HFFc6 (cell line): ENCODE data around the gene HOXA2. TPM values are rescaled to one million over a fixed set of nuclear protein-coding genes. Genes with fewer than 3 reads are reported as not detected.

Experiments
- DNase-seq: peaks from one replicate; pipeline ENCODE4 v3.0.0-alpha.2; 2018
- H3K27ac Mint-ChIP-seq: 2 replicates; pipeline ENCODE4 v1.8.0; 2020; ENCODE audit warnings: mild to moderate bottlenecking, mixed read lengths
- H3K27me3 Mint-ChIP-seq: 2 replicates; pipeline ENCODE4 v1.8.0; 2021; ENCODE audit warnings: mild to moderate bottlenecking, moderate library complexity, mixed read lengths; ENCODE audit not compliant: insufficient read depth
- H3K36me3 Mint-ChIP-seq: 2 replicates; pipeline ENCODE4 v1.8.0; 2021; ENCODE audit warnings: low read depth, mixed read lengths
- H3K4me1 Mint-ChIP-seq: 2 replicates; pipeline ENCODE4 v1.8.0; 2020; ENCODE audit warnings: low read depth, mixed read lengths
- H3K4me3 Mint-ChIP-seq: 2 replicates; pipeline ENCODE4 v1.8.0; 2020; ENCODE audit warnings: mild to moderate bottlenecking, moderate library complexity, mixed read lengths
- H3K9me3 Mint-ChIP-seq: 2 replicates; pipeline ENCODE4 v1.8.0; 2020; ENCODE audit warnings: mild to moderate bottlenecking, mixed read lengths
- CTCF ChIP-seq: fragments of 200-600 bp; sonication (generic); IDR thresholded peaks from 2 replicates; pipeline ENCODE4 v1.5.0; 2021; ENCODE audit warnings: antibody characterized with exemption, mild to moderate bottlenecking
- total RNA-seq, 6 experiments: library from RNA; stranded (reverse); fragmentation: NEBNext Ultra II Directional; extraction: Animal tissue kit (Norgen Biotek cat#: 25700); gene quantifications; 2 replicates in 1 of 6; 3 replicates in 5 of 6; pipeline ENCODE4 v1.2.3, GENCODE V29; 2021

Gene HOXA2
- total RNA-seq, 6 experiments from 2014 or later: 0.10 to 0.17 (median 0.14) TPM; not detected in 3

- TF ChIP-seq CTCF: no peak
- Mint-ChIP-seq H3K27me3 (no peaks in the 10 kb centered on the region; the same call in none of the 2 replicates), H3K4me1 (peaks cover 34% of the 10 kb centered on the region), H3K27ac (peak overlapping the region; percentile 44; the same call in 1 of the 2 replicates), H3K4me3 (no peak overlapping the region), H3K9me3 (no peaks in the 10 kb centered on the region), H3K36me3 (peaks cover 10% of the 10 kb centered on the region)
- DNase-seq: peak; percentile 41
Measured at GRCh38 chr7:27134392-27134791, 31.9 kb upstream of the HOXA2 start.

GRCh38 chr7:27133409-27134231, 31.1 kb upstream of the HOXA2 start:
- Mint-ChIP-seq H3K4me1 (peaks cover 34% of the 10 kb centered on the region), H3K4me3 (no peak overlapping the region), H3K27me3 (no peaks in the 10 kb centered on the region; the same call in none of the 2 replicates), H3K36me3 (peaks cover 14% of the 10 kb centered on the region), H3K9me3 (no peaks in the 10 kb centered on the region), H3K27ac (peak overlapping the region; percentile 44; the same call in 1 of the 2 replicates)
- DNase-seq: no peak
- TF ChIP-seq CTCF: no peak

GRCh38 chr7:27132978-27133377, 30.5 kb upstream of the HOXA2 start:
- peaks cover 17% of the 10 kb centered on the region for H3K36me3 Mint-ChIP-seq
- no peaks in the 10 kb centered on the region for H3K9me3 Mint-ChIP-seq
- DNase-seq: no peak
- H3K4me3 Mint-ChIP-seq: no peak overlapping the region
- no peak overlapping the region for H3K27ac Mint-ChIP-seq
- peaks cover 34% of the 10 kb centered on the region for H3K4me1 Mint-ChIP-seq
- no peak for TF ChIP-seq CTCF
- peaks cover 2% of the 10 kb centered on the region for H3K27me3 Mint-ChIP-seq

- Mint-ChIP-seq H3K9me3 (no peaks in the 10 kb centered on the region), H3K27ac (no peak overlapping the region), H3K27me3 (peaks cover 8% of the 10 kb centered on the region), H3K36me3 (peaks cover 17% of the 10 kb centered on the region), H3K4me1 (peaks cover 34% of the 10 kb centered on the region), H3K4me3 (no peak overlapping the region; the same call in 1 of the 2 replicates)
- DNase-seq: no peak
- TF ChIP-seq CTCF: no peak
Measured at GRCh38 chr7:27132214-27132613, 29.7 kb upstream of the HOXA2 start.

GRCh38 chr7:27131390-27131819, 28.9 kb upstream of the HOXA2 start:
- Mint-ChIP-seq H3K4me1 (peaks cover 34% of the 10 kb centered on the region), H3K27ac (peak overlapping the region; percentile 52), H3K4me3 (peak overlapping the region; percentile 85), H3K27me3 (peaks cover 9% of the 10 kb centered on the region), H3K9me3 (no peaks in the 10 kb centered on the region), H3K36me3 (peaks cover 17% of the 10 kb centered on the region)
- no peak for TF ChIP-seq CTCF
- DNase-seq: no peak
